NCI-H526 treated with DMSO at 0.1 percent for 48 hours (cell line): ENCODE data around the gene UBE3A.

ENCODE experiments used
- DNase-seq: peaks from one replicate; lab custom pipeline; 2025; lab: John Stamatoyannopoulos, UW

The UBE3A gene

DNA sequence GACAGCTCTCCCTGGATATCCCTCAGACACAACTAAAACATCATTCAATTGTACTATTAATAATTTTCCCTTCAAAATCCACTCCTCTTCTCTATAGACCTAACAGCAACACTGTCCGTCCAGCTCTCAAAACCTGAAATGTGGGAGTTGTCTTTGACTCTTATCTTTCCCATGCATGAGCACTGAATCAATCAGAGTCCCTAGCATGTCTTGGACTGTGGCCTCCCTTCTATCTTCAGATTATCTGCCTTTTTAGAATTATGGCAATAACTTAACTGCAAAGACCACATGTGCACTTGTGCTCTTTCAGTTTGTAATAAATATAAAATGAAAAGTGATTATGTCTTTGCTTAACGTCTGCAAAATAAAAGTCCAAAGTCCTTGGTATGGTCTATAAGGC is 107.0 kb downstream of the UBE3A start:
- DNase-seq = no peak

DNA sequence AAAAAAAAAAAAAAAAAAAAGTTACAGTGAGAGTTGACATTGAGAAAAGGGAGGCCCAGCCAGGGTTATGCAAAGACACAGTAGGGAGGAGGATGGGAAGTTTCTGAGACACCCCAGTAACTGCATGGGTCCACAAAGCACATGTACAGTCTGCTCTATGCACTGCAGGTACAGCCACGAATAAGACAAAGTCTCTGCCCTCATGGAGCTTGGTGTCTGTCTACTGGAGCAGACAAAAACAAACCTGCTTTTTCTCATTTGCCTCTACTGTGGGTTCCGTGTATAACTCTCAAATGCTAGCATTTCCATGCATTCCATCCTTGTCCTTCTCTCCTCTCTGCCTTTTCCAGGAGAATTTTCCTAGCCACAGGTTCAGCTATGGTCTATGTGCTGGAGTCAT is 107.4 kb downstream of the UBE3A start:
- DNase-seq = no peak

DNA sequence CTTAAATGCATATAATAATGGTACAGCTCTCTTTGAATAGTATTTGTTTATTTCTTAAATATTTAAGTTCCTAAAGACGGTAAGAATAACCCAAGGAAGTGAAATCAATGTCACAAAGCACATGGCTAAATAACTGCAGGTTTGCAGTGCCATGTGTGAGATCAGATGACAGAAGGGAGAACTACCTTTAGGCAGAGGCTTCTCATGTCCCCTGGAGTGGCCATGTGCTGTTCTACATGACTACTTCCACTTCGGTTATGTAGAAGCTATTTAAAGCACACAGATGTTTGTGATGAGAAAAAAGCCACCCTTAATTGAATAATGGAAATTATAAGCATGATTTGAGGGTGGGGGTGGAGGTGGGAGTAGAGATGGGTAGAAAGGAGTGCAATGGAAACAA is 109.1 kb downstream of the UBE3A start:
- DNase-seq = no peak

DNA sequence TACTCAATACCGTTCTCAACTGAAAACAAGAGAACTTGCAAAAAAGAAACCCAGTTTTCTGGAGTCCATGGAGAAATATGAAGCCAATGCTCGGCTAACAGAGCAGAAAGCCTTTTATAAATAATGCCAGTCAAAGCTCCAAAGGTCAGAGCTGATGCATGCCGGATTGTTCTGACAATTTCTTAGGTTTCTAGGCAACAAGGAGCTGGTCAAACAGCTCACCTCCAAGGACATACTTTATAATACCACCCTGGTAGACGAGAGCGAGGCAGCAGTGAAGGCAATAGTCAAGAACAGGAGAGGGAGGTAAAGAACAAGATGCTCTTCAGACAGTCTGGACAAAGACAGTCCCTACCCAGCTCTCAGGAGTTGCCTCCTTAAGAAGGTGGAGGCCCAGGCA is 111.1 kb downstream of the UBE3A start:
- DNase-seq = no peak

DNA sequence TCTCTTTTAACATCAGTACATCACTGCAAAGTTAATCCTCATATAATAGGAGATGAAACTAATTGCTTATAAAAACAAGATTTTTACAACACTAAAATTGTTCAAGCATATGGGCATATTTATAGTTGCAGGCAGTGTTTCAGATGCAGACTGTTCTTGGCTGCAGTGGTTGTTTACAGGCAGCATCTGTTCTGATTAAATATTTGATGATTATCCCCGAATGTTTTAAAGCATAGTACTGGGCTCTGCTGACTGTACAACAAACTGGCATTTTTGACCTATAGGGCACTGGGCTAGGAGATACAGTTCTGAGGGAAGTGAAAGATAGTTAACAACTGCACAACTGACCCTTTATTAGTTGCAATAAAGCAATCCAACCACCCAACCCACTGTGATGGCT is 113.6 kb downstream of the UBE3A start:
- no peak for DNase-seq

DNA sequence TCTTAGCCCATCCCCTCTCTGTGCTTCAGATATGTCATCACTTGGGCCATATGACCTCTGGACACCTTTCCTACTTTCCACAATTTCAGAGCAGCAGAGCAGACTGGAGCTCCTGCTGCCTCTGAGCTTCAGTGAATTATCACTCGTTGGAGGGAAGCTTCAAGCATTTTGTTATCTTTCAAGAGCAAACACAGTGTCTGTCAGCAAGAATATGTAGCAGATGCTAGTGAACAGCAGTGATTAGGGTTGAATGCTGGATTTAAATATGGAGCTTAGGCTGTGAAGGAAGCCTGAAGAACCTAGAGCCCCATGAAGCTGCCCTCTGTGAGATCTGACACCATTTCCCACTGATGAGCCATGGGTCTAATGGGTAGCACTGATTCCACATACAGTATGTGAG is 115.4 kb downstream of the UBE3A start:
- no peak for DNase-seq

DNA sequence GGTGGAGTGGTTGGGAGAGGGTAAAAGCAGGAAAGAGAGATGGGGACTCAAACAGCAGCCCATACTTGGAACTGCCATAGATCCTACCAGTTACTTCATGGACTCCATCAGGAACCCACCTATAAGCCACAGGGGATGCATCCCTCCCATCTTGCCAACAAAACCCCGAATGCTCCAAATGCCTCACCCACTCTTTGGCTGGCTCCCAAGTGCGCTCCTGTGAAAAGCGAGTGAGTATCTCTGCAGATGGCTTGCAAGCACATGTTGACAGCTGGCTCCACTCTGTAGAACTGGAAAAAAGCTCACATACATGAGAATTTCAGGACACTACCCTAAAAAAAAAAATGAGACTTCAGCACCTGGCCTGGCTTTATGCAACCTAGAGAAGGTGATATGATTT is 151.0 kb downstream of the UBE3A start:
- DNase-seq = no peak
